EL (cell line): Measurements from ENCODE around the gene CHN1.
A peak's percentile ranks its signal among the peaks of the same experiment; 100 is the strongest.

Experiments used
- DNase-seq: peaks from one replicate; pipeline ENCODE4 v3.0.0-alpha.2; 2016

The CHN1 gene

DNA sequence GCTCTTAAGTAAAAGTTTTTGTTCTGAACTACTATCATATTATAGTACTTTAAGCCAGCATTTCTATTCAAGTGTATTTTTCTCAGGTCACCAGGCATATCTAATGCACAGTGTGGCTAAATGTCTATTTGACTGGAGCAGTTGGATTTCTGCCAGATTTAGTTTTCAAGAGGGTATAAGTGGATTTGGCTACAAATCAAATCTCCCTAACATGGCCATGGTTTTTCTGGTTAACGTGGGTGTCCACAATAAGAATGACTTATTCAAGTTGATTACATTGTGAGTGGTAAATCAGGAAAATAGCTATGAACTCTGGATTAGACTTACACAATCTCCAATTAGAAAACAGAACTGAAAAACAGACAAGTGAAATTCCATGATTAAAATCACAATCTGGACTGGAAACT, 5.7 kb upstream of the CHN1 start:
- DNase-seq = no peak

DNA sequence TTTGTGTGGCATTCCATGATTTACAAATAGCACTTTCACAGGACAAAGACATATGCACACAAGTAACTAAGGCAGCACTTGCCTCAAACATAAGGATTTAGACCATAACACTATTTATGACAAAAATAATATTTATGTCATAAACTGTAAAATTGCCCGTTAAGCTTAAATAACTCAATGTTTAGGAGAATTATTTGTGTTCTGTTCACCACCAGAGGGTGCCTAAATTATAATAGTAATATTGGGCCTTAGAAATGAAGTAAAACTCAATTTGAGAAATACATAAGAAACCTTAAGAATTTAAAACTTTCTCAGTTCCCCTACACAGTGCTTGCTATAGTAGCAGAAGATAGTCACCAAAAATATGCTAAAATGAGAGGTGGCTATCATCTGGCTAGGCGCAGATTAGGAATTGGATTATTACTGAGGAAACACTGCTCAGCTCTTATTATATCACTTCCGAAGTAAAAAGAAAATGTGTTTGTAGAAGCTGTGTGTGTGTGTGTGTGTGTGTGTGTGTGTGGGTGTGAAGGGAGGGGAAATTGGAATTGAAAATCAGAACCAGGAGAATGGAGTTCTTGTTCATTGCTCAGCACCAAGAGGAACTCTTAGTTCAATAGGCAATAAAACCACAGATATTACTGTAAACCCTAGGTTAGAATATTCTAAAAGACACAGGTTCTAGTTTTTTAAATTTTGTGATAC, 4.9 kb upstream of the CHN1 start:
- DNase-seq = no peak

DNA sequence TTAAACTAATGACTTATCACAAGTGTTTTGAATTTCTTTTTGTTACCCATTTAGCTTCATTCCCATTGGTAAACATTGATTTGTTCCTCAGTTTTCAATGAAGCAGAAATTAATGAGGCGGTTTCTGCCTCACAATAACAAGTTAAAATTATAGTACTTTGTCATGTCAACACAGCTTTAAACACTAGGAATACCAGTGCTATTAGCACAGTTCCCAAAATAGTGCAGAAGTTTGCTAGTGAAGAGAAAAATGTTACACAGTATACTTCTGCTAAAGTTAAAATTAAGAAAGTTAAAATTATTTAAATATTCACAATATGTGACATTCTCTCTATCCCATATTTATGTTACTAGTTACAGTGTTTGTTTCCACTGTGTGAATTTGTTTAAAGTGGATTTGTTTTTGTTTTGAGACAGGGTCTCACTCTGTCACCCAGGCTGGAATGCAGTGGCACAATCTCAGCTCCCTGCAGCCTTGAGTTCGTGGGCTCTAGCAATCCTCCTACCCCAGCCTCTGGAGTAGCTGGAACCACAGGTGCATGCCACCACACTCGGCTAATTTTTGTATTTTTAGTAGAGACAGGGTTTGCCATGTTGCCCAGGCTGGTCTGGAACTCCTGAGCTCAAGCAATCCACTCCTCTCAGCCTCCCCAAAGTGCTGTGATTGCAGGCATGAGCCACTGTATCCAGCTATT, 3.8 kb upstream of the CHN1 start:
- no peak for DNase-seq

- no peak for DNase-seq
Measured at GRCh38 chr2:175008009-175008408, 2.8 kb upstream of the CHN1 start.

GRCh38 chr2:175007510-175007909, 2.3 kb upstream of the CHN1 start:
- DNase-seq = no peak

- no peak for DNase-seq
Measured at GRCh38 chr2:175006281-175006680, 1.1 kb upstream of the CHN1 start.

- DNase-seq = no peak
Measured at GRCh38 chr2:175005733-175006264, 618 bp upstream of the CHN1 start.

- no peak for DNase-seq
Measured at GRCh38 chr2:175004730-175004979, 526 bp downstream of the CHN1 start.

- DNase-seq = peak; percentile 27
Measured at GRCh38 chr2:175003875-175004729, 1.1 kb downstream of the CHN1 start.

- no peak for DNase-seq
Measured at GRCh38 chr2:175002547-175003274, 2.5 kb downstream of the CHN1 start.

DNA sequence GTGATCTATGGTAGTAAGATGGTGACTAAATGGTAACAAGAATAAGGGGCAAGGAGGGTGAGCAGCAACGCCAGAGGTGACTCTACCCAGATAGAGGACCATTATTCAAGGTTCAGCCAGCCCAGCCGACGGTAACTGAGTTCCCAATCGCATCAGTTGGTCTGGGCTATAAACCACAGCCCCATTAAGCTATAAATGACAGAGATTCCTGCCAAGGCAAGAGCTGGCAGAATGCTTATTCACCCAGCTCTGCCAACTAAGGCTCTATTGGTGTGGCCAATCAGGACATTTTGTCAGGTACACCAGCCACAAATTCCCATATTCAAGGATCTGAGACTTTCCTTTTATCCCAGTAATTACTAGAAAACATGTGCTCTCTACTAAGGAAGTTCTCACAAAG, 3.6 kb downstream of the CHN1 start:
- DNase-seq = no peak

DNA sequence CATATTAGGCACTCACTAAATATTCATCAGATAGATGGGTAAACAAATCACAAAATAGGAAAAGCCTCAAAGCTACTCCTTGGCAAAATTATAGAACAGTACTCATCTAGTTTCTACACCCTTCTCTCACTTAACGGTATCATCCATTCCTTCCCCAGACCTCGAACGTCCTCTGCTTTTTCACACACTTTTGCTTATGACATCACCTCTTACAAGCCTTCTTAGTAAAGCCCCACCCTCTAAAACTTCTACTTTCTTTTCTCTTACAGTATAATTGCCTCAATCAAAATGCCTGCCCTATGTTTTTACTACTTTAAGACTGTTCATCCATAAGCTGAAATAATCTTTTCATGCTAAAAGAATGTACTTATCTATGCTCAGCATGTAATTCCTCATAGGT, 8.1 kb downstream of the CHN1 start:
- DNase-seq = no peak

- no peak for DNase-seq
Measured at GRCh38 chr2:174996622-174997021, 8.6 kb downstream of the CHN1 start.

GRCh38 chr2:174994381-174994780, 10.8 kb downstream of the CHN1 start:
- no peak for DNase-seq

DNA sequence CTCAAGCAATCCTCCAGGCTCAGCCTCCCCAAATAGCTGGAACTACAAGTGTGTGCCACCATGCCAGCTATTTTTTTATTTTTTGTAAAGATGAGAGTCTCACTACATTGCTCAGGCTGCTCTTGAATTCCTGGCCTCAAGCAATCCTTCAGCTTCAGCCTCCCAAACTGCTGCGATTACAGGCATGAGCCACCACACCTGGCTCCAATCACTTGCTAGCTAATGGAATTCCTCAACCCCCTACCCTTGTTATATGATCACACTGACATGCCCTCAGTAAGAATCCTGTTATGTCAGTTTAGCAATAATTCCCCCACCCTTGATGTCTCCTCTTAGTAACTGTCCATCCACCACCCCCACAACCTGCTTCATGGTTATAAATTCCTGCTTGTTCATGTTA, 12.3 kb downstream of the CHN1 start:
- DNase-seq = no peak

GRCh38 chr2:174985614-174986013, 19.6 kb downstream of the CHN1 start:
- DNase-seq = peak; percentile 31

GRCh38 chr2:174984561-174984960, 20.6 kb downstream of the CHN1 start:
- DNase-seq = no peak

- peak; percentile 15 for DNase-seq
Measured at GRCh38 chr2:174981331-174981730, 23.9 kb downstream of the CHN1 start.

DNA sequence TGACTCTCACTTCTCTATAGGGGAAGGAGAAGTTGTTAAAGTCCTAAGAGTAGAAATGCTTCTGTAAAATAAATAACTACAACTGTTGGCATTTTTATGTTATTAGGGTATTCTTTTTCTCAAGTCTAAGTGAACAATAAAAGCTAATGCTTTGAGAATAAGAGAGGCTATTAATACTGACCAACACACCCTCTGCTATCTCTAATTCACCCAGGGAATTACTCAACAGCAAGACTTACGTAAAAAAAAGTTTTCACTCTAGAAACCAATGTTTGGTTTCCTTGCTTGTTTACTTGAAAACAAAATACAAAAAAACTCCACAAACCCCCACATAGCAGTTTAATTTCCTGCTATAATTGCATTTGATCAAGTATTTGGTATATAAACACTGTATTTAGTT, 25.2 kb downstream of the CHN1 start:
- no peak for DNase-seq

DNA sequence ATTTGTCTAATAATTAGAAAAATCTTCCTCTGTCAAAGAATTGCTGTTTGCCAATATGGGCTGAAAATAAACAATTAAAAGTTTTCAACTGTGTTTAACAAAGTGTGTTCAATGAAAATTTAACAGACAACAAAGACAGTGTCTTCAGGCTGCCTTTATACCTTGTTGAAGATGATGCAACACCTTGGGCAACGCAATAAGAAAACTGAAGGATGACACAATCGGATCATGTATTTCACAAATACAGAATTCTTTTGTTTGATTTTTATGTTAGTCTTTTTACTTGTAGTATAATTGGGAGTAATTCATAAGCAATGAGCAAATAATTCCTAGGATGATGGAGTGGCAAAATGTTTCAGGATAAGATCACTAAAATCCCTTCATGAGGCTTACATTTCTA, 27.8 kb downstream of the CHN1 start:
- no peak for DNase-seq

DNA sequence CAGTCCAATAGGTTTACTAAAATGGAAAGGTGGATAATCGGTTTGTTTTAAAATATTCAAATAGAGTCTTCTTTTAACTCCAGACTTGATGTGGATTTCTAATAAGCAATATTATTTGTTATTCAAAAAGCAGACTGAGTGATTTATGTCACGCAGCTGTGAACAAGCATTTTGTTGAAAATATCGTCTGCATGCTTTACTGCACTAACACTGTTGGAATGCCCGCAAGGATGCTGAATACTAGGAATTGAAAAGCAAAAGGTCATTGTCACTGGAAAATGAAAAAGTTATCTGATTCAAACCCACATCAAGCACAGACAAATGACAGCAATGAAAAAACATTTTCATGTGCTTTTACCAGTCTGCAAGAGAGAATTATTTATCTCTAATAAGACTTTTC, 31.1 kb downstream of the CHN1 start:
- DNase-seq = no peak

DNA sequence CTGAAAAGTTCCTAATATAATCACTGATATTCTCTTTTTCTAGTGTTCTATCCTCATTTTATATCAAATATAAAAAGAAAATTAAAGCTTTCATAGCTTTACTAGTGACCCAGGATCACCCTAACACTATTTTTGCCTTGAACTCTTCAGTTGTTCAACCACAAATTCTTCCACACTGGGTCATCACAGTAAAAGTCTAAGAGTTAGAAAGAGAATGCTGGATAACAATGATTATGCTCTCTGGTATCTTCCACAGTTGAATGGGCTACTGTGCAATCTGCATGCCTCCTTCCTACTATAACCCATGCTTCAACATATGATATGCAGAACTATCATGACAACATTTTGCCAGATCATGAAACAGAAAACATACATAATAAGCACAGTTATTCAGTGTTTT, 32.3 kb downstream of the CHN1 start:
- DNase-seq = peak; percentile 84
